Measurements from ENCODE around the gene LOXHD1.

LOXHD1 gene

GRCh38 chr18:46445522-46446313 is 211.3 kb downstream of the LOXHD1 start:
- no peak for DNase-seq

GRCh38 chr18:46439037-46439436 is 218.0 kb downstream of the LOXHD1 start:
- DNase-seq = no peak

- DNase-seq = no peak
Measured at GRCh38 chr18:46437061-46437460, 220.0 kb downstream of the LOXHD1 start.

GRCh38 chr18:46436621-46437020 is 220.4 kb downstream of the LOXHD1 start:
- DNase-seq = no peak

- DNase-seq = no peak
Measured at GRCh38 chr18:46435031-46435430, 222.0 kb downstream of the LOXHD1 start.

GRCh38 chr18:46434629-46435028 is 222.4 kb downstream of the LOXHD1 start:
- DNase-seq = no peak

- DNase-seq = no peak
Measured at GRCh38 chr18:46433121-46433826, 223.7 kb downstream of the LOXHD1 start.

- no peak for DNase-seq
Measured at GRCh38 chr18:46431522-46432171, 225.4 kb downstream of the LOXHD1 start.

- DNase-seq = no peak
Measured at GRCh38 chr18:46429649-46430224, 227.3 kb downstream of the LOXHD1 start.

GRCh38 chr18:46429130-46429529 is 227.9 kb downstream of the LOXHD1 start:
- DNase-seq = no peak

- DNase-seq = no peak
Measured at GRCh38 chr18:46428368-46428767, 228.7 kb downstream of the LOXHD1 start.

- DNase-seq = no peak
Measured at GRCh38 chr18:46427216-46427995, 229.6 kb downstream of the LOXHD1 start.
